GM18867 (cell line): ENCODE results near the gene FRMPD1.
"Not testable (repeated sequence)": the region's sequence is repeated elsewhere in the genome, so short reads cannot be mapped to it uniquely, and the experiment has no call there.

Experiments used
- ATAC-seq: cut with Tn5 transposase; IDR thresholded peaks from one replicate; pipeline ENCODE4 v1.9.1; 2021; ENCODE audit warnings: mild to moderate bottlenecking, moderate library complexity; ENCODE audit not compliant: unreplicated experiment

FRMPD1 gene

DNA sequence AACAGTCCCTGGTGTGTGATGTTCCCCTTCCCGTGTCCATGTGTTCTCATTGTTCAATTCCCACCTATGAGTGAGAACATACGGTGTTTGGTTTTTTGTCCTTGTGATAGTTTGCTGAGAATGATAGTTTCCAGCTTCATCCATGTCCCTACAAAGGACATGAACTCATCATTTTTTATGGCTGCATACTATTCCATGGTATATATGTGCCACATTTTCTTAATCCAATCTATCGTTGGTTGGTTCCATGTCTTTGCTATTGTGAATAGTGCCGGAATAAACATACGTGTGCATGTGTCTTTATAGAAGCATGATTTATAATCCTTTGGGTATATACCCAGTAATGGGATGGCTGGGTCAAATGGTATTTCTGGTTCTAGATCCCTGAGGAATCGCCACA, 114.5 kb downstream of the FRMPD1 start:
- not testable (repeated sequence) for ATAC-seq

DNA sequence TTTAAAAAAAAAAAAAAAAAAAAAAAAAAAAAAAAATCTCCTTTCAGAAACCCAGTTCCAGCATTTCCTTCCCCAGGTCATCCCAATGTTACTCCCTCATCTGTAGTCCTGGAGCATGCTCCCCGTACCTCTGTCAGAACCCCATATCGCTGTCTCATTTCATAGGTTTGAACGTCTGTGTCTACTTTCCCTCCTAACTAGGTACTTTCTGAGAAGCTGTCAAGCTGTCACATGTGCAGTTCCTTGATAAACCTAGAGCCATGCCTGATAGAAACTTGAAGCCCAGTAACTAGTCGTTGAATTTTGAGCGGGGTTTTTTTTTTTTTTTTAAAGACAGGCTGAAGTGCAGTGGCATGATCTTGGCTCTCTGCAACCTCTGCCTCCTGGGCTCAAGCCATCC, 118.6 kb downstream of the FRMPD1 start:
- ATAC-seq: no peak

DNA sequence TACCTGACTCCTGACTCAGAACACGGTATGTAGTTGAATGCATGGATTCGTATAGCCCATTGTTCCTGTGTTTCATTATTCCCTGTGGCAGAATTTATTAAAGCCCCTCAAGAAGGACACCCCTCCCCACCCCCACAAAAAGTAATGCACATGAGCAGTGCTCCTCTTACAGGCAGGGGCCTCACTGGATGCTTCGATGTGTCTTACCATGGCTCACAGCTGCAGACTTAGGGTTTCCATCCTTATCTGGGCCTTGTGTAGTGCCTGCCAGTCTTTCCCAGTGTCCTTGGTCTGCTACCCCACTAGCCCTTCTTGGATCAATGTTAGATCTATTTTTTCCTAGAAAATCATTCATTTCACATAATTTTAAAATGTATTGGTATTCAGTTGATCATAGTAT, 119.2 kb downstream of the FRMPD1 start:
- ATAC-seq: no peak

DNA sequence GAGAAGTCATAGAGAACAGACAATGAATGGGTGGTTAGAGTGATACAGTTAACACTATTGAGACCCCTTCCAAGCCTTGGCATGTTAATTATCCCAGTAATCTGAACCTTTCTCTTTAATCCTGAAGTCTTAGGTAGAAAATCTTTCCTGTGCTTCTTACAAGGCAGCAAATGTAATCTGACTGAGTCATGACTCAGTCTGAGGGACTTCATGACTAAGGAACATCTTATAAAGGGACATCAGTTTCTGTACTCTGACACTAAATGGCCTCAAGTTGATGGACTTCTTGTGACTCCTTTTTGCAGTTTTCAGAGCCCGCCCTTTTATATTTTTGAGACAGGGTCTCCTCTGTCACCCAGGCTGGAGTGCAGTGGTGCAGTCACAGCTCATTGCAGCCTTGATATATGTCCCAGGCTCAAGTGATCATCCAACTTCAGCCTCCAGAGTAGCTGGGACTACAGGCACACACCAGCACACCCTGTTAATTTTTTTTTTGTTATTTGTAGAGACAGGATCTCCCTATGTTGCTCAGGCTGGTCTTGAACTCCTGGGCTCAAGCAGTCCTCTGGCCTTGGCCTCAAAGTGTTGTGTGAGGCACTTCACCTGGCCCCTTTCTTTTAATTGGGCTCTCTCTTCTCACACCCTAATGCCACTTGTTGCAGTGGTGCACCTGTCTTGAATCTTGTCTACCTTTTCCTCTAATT, 124.6 kb downstream of the FRMPD1 start:
- ATAC-seq: no peak

DNA sequence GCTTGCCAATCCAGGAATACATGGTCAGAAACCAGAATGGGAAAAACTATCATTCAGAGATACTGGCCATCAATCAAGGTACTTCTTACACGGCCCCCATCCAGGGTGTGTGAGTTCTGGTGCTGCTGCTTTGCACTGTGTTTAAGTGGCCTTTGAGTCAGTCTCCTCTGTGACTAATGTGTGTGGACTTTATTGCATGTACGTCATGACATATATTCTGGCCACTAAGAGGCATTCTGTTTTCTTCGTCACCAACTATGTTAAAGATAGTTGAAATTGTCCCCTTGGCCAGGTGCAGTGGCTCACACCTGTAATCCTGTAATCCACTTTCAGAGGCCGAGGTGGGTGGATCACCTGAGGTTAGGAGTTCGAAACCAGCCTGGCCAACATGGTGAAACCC, 125.6 kb downstream of the FRMPD1 start:
- ATAC-seq: no peak

DNA sequence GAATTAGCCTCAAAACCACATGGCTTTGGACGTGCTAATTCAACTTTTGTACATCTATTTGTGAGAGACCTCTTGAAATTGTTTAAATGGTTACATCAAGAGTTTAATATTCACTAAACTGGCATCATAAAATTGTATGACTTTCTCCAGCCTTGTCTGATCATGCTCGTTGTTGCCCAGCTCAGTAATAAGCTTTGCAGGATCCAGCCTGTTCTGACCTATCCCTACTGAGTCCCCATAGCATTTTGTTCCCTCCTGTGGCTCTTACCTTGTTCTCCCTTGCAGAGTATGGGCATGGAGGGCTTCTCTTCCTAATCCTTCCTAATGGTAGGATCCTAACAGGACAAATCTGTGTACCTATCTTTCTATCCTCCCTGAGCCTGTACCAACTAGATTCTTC, 127.8 kb downstream of the FRMPD1 start:
- ATAC-seq: no peak

DNA sequence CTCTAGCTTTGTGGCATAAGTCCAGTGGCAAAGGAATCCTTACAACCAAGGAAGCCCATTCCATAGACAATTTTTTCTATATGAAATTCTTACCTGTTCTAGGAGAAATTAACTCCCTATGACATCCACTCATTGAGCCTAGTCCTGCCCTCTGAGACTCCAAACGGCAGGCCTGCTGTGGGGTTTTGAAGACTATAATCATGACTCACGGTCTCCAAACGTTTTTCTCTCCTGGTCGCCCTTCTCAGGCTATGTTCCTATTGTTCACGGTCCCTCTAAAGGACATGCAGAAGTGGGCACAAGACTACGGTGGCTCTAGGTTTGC, 133.5 kb downstream of the FRMPD1 start:
- no peak for ATAC-seq

DNA sequence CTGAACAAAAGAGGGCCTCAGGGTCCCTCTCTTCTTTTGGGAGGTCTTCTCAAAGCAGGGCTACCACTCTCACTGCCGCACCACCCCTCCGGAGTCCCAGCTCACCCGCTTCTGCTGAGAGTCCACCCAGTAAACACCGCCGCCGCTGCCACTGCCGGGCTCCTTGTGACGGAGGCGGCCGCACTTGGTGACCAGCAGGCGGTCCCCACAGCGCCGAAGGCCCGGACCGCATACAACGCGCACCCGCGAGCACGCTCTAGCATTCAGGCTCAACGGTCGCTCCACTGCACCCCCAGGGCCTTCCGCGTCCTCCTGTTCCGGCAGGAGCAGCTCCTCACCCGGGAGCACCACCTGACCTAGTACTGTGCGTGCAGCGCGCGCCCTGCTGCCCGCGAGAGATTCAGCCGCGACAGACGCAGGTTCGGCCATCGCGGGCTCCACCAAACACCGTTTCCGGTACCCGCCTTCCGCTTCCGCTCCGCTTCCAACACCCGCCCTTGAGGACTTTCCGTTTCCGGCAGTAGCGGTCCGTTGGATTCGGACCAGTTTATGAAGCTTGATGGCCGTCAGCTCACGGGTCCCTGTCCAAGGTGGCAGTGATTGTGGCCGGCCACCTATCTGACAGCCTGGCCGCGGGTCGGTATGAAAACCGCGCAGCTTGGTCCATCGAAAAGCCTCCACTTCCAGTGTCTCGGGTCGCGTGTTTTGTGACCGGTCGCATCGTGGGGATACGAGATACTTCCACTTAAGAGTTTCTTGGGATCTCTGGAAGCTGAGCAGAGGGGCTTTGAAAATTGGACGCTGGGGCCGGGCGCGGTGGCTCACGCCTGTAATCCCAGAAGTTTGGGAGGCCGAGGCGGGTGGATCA, 134.1 kb downstream of the FRMPD1 start, which contains the start of gene EXOSC3:
Gene EXOSC3 (minus strand): TSS at position 449 of the 868 bp plus-strand sequence. CDS start 20 bp downstream, at position 429.
- peak; percentile 92 for ATAC-seq

DNA sequence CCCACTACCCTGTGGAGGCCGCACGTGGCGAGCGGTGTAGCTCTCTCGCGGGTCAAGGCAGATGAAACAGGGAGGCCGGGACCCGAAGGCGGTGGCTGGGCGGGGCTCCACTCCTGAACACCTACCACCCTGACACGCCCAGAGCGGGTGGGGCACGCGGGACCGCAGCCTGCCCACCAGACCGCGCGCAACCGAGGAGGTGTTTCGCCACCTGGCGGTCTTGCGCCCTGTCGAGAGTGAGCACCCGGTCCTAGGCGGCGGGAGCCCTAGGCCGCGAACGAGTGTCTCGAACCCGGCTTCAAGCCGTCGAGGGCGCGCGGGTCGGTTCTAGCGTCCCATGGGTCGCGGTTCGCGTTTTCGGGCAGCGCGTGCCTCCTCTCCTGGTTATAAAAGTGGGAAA, 136.3 kb downstream of the FRMPD1 start:
- no peak for ATAC-seq

DNA sequence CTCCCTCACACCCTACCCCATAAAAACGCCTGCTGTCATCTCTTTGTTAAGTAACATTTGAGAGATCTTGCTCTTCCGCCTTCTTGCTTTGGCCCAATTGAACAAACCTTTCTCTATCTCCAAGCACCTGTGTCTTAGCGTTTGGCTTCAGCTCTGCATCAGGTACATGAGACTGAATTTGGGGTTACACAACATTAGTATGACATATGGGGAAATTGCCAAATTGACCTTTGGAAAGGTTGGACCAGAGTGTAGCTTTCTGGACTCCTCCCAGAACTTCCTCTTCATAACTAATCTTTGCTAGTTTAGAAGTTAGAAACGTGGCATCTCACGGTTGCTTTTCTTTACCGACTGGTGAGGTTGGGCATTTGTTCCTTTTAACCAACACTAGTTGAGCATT, 137.6 kb downstream of the FRMPD1 start:
- no peak for ATAC-seq

DNA sequence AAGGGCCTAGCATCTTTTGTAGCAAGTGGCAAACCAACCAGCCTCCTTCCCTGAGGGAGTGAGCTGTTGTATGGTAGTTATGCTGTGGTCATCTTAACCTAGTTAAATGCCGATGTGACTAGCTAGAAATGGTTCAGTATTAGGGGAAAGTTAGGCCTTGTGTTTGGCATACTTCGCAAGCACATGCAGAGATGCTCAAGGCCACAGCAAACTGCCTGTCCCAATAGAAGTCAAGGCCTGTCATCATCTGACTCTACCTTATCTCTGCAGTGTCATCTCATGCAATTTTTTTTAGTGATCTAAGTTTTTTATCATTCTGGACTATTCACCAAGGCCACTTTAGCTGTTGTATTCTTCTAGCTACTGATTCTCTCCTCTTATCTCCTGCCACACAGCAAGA, 139.3 kb downstream of the FRMPD1 start:
- no peak for ATAC-seq

DNA sequence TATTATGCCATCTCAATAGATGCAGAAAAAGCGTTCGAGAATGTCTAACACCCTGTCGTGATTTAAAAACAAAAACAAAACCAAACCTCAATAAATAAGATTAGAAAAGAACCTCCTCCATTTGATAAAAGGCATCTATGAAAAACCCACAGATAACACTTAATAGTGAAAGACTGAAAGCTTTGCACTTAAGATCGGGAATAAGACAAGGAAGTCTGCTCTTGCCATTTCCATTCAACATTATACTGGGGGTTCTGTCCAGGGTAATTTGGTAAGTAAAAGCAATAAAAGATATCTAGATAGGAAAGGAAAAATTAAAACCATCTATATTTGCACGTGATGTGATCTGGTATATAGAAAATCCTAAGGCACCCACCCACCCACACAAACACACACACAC, 141.4 kb downstream of the FRMPD1 start:
- no peak for ATAC-seq

DNA sequence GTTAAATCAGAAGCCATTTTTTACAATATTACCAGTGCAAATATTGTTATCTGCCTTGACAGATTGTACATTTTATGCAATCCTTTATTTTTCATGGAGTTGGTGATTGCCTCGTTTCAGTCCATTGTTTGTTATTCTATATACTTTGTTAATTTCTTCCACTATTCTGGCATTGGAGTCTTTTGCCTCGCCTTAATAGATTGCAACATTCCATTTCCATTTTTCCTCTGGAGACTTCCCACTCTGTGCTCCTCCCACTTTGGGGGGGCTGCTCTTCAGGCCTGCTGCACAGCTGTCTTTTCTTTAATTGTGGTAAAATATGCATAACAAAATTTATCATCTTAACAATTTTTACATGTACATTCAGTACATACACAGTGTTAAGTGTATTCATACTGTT, 145.5 kb downstream of the FRMPD1 start:
- no peak for ATAC-seq
